Erythroblast (primary cell): ENCODE results near the gene OR4K17.

ENCODE experiments used
- GATA1 ChIP-seq: IDR thresholded peaks from 2 replicates; pipeline ENCODE4 v1.6.1; 2011; ENCODE audit warnings: low read depth, mild to moderate bottlenecking, control low read depth, low read length, moderate library complexity
- POLR2A ChIP-seq: IDR thresholded peaks from 2 replicates; pipeline ENCODE4 v1.6.1; 2011; ENCODE audit warnings: mild to moderate bottlenecking, low read length

DNA sequence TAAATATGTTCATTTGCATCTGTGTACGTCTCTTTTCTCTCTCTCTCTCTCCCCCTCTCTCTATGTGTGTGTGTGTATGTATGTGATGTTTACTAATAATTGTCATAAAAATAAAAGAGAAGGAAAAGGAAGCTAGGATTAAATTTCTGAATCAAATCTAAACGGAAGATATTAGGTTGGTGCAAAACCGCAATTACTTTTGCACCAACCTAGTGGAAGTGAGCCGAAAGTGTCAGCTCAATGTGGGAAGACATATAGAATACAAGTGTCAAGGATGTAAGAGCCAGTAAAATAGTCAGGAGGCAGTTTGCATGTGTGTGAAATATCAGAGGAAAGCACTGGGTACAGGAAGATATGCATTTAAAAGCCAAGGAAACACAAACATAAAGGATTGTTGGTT is 18.5 kb upstream of the OR4K17 start:
- TF ChIP-seq POLR2A (no peak), GATA1 (no peak)
